HCT116 (cell line): ENCODE measurements around the gene DCAF15. TPM values are rescaled to one million over a fixed set of nuclear protein-coding genes. Genes with fewer than 3 reads are reported as not detected.

ENCODE experiments used
- ATAC-seq: fragments of 200-7000 bp; cut with Tn5 transposase; 2 replicates; pipeline ENCODE4 v1.9.1; 2020; ENCODE audit warnings: mild to moderate bottlenecking, moderate library complexity
- BruUV-seq: library from RNA; stranded (reverse); fragments of 400-500 nt; replicated peaks from 2 replicates; lab custom pipeline; 2021; lab: Mats Ljungman, UMichigan
- CTCF ChIA-PET: fragments of 300-600 bp; sonication (Branson Sonifier 250); formaldehyde crosslinking; loops from one replicate; lab custom pipeline; 2021; ENCODE audit warnings: antibody characterized with exemption; lab: Charles Lee
- POLR2A ChIA-PET: fragments of 300-600, 350-600 bp; sonication (Branson Sonifier 250); formaldehyde crosslinking; loops from one replicate; lab custom pipeline; 2021; ENCODE audit warnings: antibody characterized with exemption; lab: Charles Lee
- RAD21 ChIA-PET, 2 experiments: fragments of 300-600 bp; sonication (Branson Sonifier 250); formaldehyde crosslinking; loops; one replicate each; lab custom pipeline; 2023; ENCODE audit warnings: low total read pairs in 2 of 2; ENCODE audit not compliant: uncharacterized antibody in 2 of 2, unreplicated experiment in 2 of 2, low non-redundant PET in 1 of 2; lab: Charles Lee
- DNase-seq: peaks from one replicate; pipeline ENCODE4 v3.0.0-alpha.2; 2010; ENCODE audit warnings: low read depth, low spot score
- H2AFZ ChIP-seq: fragments of 200-600 bp; shearing (Covaris generic), sonication (generic); 2 replicates; pipeline ENCODE4 v1.6.1; 2017; ENCODE audit warnings: low read depth, mixed run types, mixed read lengths, antibody characterized with exemption, low read length; ENCODE audit not compliant: poor library complexity, severe bottlenecking
- H3K27ac ChIP-seq: 2 replicates; pipeline ENCODE4 v1.5.1; 2012; ENCODE audit warnings: low read depth, low read length
- H3K27me3 ChIP-seq: fragments of 200-600 bp; sonication (generic); 2 replicates; pipeline ENCODE4 v1.6.1; 2016; ENCODE audit warnings: mixed run types, low read length, mixed read lengths; ENCODE audit not compliant: insufficient read depth
- H3K36me3 ChIP-seq, 2 experiments: fragments of 200-500 bp in 1 of 2; fragments of 200-600 bp in 1 of 2; sonication (Bioruptor generic) in 1 of 2; sonication (generic) in 1 of 2; 2 replicates each; pipeline versions ENCODE4 v1.5.1 to v1.6.1; 2014 to 2016; ENCODE audit warnings: low read length in 2 of 2, inconsistent platforms in 1 of 2, mixed read lengths in 1 of 2, mixed run types in 1 of 2; ENCODE audit not compliant: insufficient read depth in 2 of 2, control insufficient read depth in 1 of 2
- H3K4me1 ChIP-seq, 2 experiments: fragments of 200-600 bp in 1 of 2; sonication (generic) in 1 of 2; 2 replicates each; pipeline versions ENCODE4 v1.5.1 to v1.6.1; 2012 to 2017; ENCODE audit warnings: low read length in 2 of 2, inconsistent platforms in 1 of 2, mild to moderate bottlenecking in 1 of 2, mixed read lengths in 1 of 2, mixed run types in 1 of 2, moderate library complexity in 1 of 2; ENCODE audit not compliant: insufficient read depth in 2 of 2, control insufficient read depth in 1 of 2
- H3K4me2 ChIP-seq: fragments of 200-600 bp; sonication (generic); 2 replicates; pipeline ENCODE4 v1.6.1; 2017; ENCODE audit warnings: mixed run types, low read length, mixed read lengths
- H3K4me3 ChIP-seq, 2 experiments: fragments of 200-600 bp in 1 of 2; sonication (generic) in 1 of 2; replicated peaks in 1 of 2; 2 replicates each; pipeline ENCODE4 v1.5.1; 2011 to 2016; ENCODE audit warnings: low read length in 2 of 2, control low read depth in 1 of 2, low read depth in 1 of 2, mild to moderate bottlenecking in 1 of 2, mixed read lengths in 1 of 2, mixed run types in 1 of 2
- H3K79me2 ChIP-seq: fragments of 200-600 bp; sonication (generic); 2 replicates; pipeline ENCODE4 v1.6.1; 2017; ENCODE audit warnings: mild to moderate bottlenecking, mixed run types, low read length, moderate library complexity, mixed read lengths; ENCODE audit not compliant: insufficient read depth
- H3K9ac ChIP-seq: fragments of 200-600 bp; sonication (generic); 2 replicates; pipeline ENCODE4 v1.6.1; 2016; ENCODE audit warnings: low read length, mixed read lengths
- H3K9me2 ChIP-seq: fragments of 200-600 bp; sonication (generic), shearing (Covaris generic); 2 replicates; pipeline ENCODE4 v1.6.1; 2017; ENCODE audit warnings: mixed run types, mild to moderate bottlenecking, moderate library complexity; ENCODE audit not compliant: insufficient read depth
- H3K9me3 ChIP-seq, 2 experiments: fragments of 200-500 bp in 1 of 2; fragments of 200-600 bp in 1 of 2; sonication (Bioruptor generic) in 1 of 2; sonication (generic) in 1 of 2; 2 replicates each; pipeline ENCODE4 v1.6.1; 2014 to 2017; ENCODE audit warnings: low read length in 2 of 2, mixed read lengths in 2 of 2, inconsistent platforms in 1 of 2, low read depth in 1 of 2, mild to moderate bottlenecking in 1 of 2, mixed run types in 1 of 2, moderate library complexity in 1 of 2; ENCODE audit not compliant: control insufficient read depth in 1 of 2, insufficient read depth in 1 of 2
- H4K20me1 ChIP-seq: fragments of 200-600 bp; sonication (generic), shearing (Covaris generic); 2 replicates; pipeline ENCODE4 v1.6.1; 2017; ENCODE audit warnings: mixed run types, mild to moderate bottlenecking, moderate library complexity; ENCODE audit not compliant: insufficient read depth
- CBX3 ChIP-seq: IDR thresholded peaks from 2 replicates; pipeline ENCODE4 v1.6.1; 2012; ENCODE audit warnings: low read depth
- EGR1 ChIP-seq: IDR thresholded peaks from 2 replicates; pipeline ENCODE4 v1.6.1; 2012; ENCODE audit warnings: low read depth
- EZH2phosphoT487 ChIP-seq: fragments of 200-600 bp; IDR thresholded peaks from 2 replicates; pipeline ENCODE4 v1.6.1; 2018; ENCODE audit warnings: antibody characterized with exemption, borderline replicate concordance
- FOSL1 ChIP-seq: IDR thresholded peaks from 2 replicates; pipeline ENCODE4 v1.6.1; 2012; ENCODE audit warnings: low read depth
- POLR2A ChIP-seq: IDR thresholded peaks from 2 replicates; pipeline ENCODE4 v1.7.0; 2011; ENCODE audit warnings: borderline replicate concordance; ENCODE audit not compliant: insufficient read depth, insufficient read length; ENCODE audit errors: extremely low read depth
- POLR2AphosphoS5 ChIP-seq: IDR thresholded peaks from 2 replicates; pipeline ENCODE4 v1.6.1; 2011; ENCODE audit warnings: mild to moderate bottlenecking, low read depth, low read length, moderate library complexity
- intact Hi-C: fragments of 100-400 bp; cut with micrococcal nuclease; formaldehyde crosslinking; loops from 2 replicates; pipeline ENCODE4 v1.10.0; 2022
- total RNA-seq: library from RNA; stranded (reverse); gene quantifications from one replicate; pipeline ENCODE4 v1.2.1, GENCODE V29; 2021; ENCODE audit not compliant: unreplicated experiment

Gene DCAF15
- total RNA-seq, 1 experiment from 2014 or later, result 46.2 TPM

DNA sequence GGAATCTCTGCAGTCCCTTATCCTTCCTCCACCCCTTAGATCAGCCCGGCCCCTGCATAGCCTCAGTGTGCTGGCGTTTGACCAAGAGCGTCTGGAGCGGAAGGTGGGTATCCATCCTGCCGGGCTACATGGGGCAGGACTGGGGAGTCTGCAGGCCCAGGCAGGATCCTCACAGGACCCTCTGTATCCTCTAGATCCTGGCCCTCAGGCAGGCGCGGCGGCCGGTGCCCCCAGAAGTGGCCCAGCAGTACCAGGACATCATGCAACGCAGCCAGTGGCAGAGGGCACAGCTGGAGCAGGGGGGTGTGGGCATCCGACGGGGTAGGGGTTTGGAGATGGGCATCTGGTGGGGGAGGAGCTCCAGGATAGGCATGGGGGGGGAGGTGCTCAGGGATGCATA, 23.0 kb upstream of the DCAF15 start:
- intact Hi-C loops, result no loop called here
- no peak overlapping the region for H3K27ac ChIP-seq
- RAD21 ChIA-PET, result no interaction called here
- CTCF ChIA-PET, result interaction anchor here (0.6 kb wide), 1 partner anchor 18 kb away, joined by 3 read pairs; no protein-coding TSS in a partner anchor
- H2AFZ ChIP-seq, result no peak overlapping the region
- no peak overlapping the region for H3K9ac ChIP-seq
- no peaks in the 10 kb centered on the region for H3K27me3 ChIP-seq
- no TSS peak for BruUV-seq
- no peak for DNase-seq
- no peak overlapping the region for H3K4me3 ChIP-seq
- no peak for ATAC-seq
- H3K9me3 ChIP-seq, result no peaks in the 10 kb centered on the region
- TF ChIP-seq EGR1, result no peak
- no peak for TF ChIP-seq CBX3
- no peaks in the 10 kb centered on the region for H3K9me2 ChIP-seq
- peaks cover 3 to 6% of the 10 kb centered on the region in 2 experiments; a peak in 2 of 4 replicates for H3K36me3 ChIP-seq
- no peak overlapping the region for H3K4me2 ChIP-seq
- POLR2A ChIA-PET, result no interaction called here
- H4K20me1 ChIP-seq, result no peaks in the 10 kb centered on the region
- no peaks in the 10 kb centered on the region for H3K4me1 ChIP-seq
- H3K79me2 ChIP-seq, result no peaks in the 10 kb centered on the region

DNA sequence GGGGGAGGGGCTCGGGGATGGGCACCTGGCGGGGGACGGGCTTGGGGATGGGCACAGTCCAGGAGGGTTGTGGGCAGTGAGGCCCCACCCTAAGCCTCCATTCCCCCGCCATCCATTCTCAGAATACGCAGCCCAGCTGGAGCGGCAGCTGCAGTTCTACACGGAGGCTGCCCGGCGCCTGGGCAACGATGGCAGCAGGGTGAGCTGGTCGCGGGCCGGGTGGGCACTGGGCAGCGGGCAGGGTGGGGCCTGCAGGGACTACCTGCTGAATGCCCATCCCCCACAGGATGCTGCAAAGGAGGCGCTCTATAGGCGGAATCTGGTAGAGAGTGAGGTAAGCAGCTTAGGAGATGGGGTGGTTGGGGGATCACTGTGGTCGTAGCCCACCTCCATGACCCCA, 22.4 kb upstream of the DCAF15 start:
- DNase-seq (no peak), ATAC-seq (no peak)
- intact Hi-C loops, result no loop called here
- Histone ChIP-seq H4K20me1 (no peaks in the 10 kb centered on the region), H3K27ac (no peak overlapping the region), H3K27me3 (no peaks in the 10 kb centered on the region), H3K36me3 (peaks cover 3 to 6% of the 10 kb centered on the region in 2 experiments; a peak in 2 of 4 replicates), H2AFZ (no peak overlapping the region), H3K9ac (no peak overlapping the region), H3K4me1 (no peaks in the 10 kb centered on the region), H3K4me2 (no peak overlapping the region), H3K4me3 (no peak overlapping the region), H3K79me2 (no peaks in the 10 kb centered on the region), H3K9me3 (no peaks in the 10 kb centered on the region), H3K9me2 (no peaks in the 10 kb centered on the region)
- ChIA-PET RAD21 (no interaction called here), POLR2A (no interaction called here), CTCF (interaction anchor here (0.6 kb wide), 1 partner anchor 19 kb away, joined by 3 read pairs; no protein-coding TSS in a partner anchor)
- TF ChIP-seq CBX3 (no peak), FOSL1 (no peak), POLR2AphosphoS5 (no peak), EZH2phosphoT487 (no peak), POLR2A (no peak)
- BruUV-seq, result no TSS peak
